SK-N-SH treated with all-trans-retinoic acid at 6 μM for 48 hours (cell line): Measurements from ENCODE around the gene SPSB2.
A peak's percentile ranks its signal among the peaks of the same experiment; 100 is the strongest.

ENCODE experiments used
- ATAC-seq: fragments of 200-7000 bp; cut with Tn5 transposase; 3 replicates; pipeline ENCODE4 v1.9.1; 2020; ENCODE audit warnings: mild to moderate bottlenecking, moderate library complexity
- ARNTL ChIP-seq: fragments of 450-650 bp; formaldehyde crosslinking; IDR thresholded peaks from 2 replicates; pipeline ENCODE4 v1.5.0; 2020; ENCODE audit warnings: low read depth, mild to moderate bottlenecking, moderate library complexity, borderline replicate concordance
- BACH2 ChIP-seq: fragments of 250-450 bp; sonication (Bioruptor Pico); IDR thresholded peaks from 2 replicates; pipeline ENCODE4 v1.9.0; 2021; ENCODE audit warnings: mild to moderate bottlenecking, borderline replicate concordance
- CSDC2 ChIP-seq: fragments of 250-450 bp; sonication (Bioruptor Pico); IDR thresholded peaks from 2 replicates; pipeline ENCODE4 v1.5.0; 2020; ENCODE audit warnings: mild to moderate bottlenecking, moderate library complexity
- ESRRG ChIP-seq: fragments of 250-450 bp; sonication (Bioruptor Pico); IDR thresholded peaks from 2 replicates; pipeline ENCODE4 v1.6.1; 2021; ENCODE audit warnings: mild to moderate bottlenecking
- GLIS3 ChIP-seq: fragments of 250-450 bp; sonication (Bioruptor Pico); IDR thresholded peaks from 2 replicates; pipeline ENCODE4 v1.5.0; 2020; ENCODE audit warnings: mild to moderate bottlenecking, moderate library complexity
- OSR1 ChIP-seq: fragments of 250-450 bp; sonication (Bioruptor Pico); IDR thresholded peaks from 2 replicates; pipeline ENCODE4 v1.8.0; 2022; ENCODE audit warnings: moderate library complexity, mild to moderate bottlenecking, inconsistent platforms
- PPARA ChIP-seq: fragments of 250-450 bp; sonication (Bioruptor Pico); IDR thresholded peaks from 2 replicates; pipeline ENCODE4 v1.5.0; 2020; ENCODE audit warnings: mild to moderate bottlenecking, borderline replicate concordance
- RARB ChIP-seq: fragments of 250-450 bp; sonication (Bioruptor Pico); IDR thresholded peaks from 2 replicates; pipeline ENCODE4 v1.8.0; 2021; ENCODE audit warnings: mild to moderate bottlenecking, moderate library complexity
- SNAI2 ChIP-seq: fragments of 250-450 bp; sonication (Bioruptor Pico); IDR thresholded peaks from 2 replicates; pipeline ENCODE4 v1.5.0; 2020; ENCODE audit warnings: mild to moderate bottlenecking, moderate library complexity
- TCF4 ChIP-seq: fragments of 250-450 bp; sonication (Bioruptor Pico); IDR thresholded peaks from 2 replicates; pipeline ENCODE4 v1.8.0; 2021; ENCODE audit warnings: mild to moderate bottlenecking, moderate library complexity, borderline replicate concordance
- TOX ChIP-seq: fragments of 250-450 bp; sonication (Bioruptor Pico); IDR thresholded peaks from 2 replicates; pipeline ENCODE4 v1.8.0; 2021; ENCODE audit warnings: mild to moderate bottlenecking, moderate library complexity, borderline replicate concordance
- ZC3H10 ChIP-seq: fragments of 250-450 bp; sonication (Bioruptor Pico); IDR thresholded peaks from 2 replicates; pipeline ENCODE4 v1.5.1; 2021; ENCODE audit warnings: mild to moderate bottlenecking, moderate library complexity
- ZFP3 ChIP-seq: fragments of 250-450 bp; sonication (Bioruptor Pico); IDR thresholded peaks from 2 replicates; pipeline ENCODE4 v1.5.0; 2020; ENCODE audit warnings: mild to moderate bottlenecking, moderate library complexity
- ZFP30 ChIP-seq: fragments of 450-650 bp; formaldehyde crosslinking; IDR thresholded peaks from 2 replicates; pipeline ENCODE4 v1.5.0; 2022; ENCODE audit warnings: mild to moderate bottlenecking, moderate library complexity
- ZNF565 ChIP-seq: fragments of 450-650 bp; formaldehyde crosslinking; conservative IDR thresholded peaks from 2 replicates; pipeline ENCODE4 v1.5.0; 2020; ENCODE audit warnings: low read depth, mild to moderate bottlenecking, moderate library complexity
- ZNF70 ChIP-seq: fragments of 450-650 bp; formaldehyde crosslinking; IDR thresholded peaks from 2 replicates; pipeline ENCODE4 v1.5.0; 2020; ENCODE audit warnings: mild to moderate bottlenecking, moderate library complexity
- ZNF8 ChIP-seq: fragments of 450-650 bp; formaldehyde crosslinking; IDR thresholded peaks from 2 replicates; pipeline ENCODE4 v1.5.0; 2020; ENCODE audit warnings: mild to moderate bottlenecking, moderate library complexity
- TF ChIP-seq, protein P1 (sequence below): fragments of 250-450 bp; sonication (Bioruptor Pico); IDR thresholded peaks from 2 replicates; pipeline ENCODE4 v1.8.0; 2020; ENCODE audit warnings: mild to moderate bottlenecking, moderate library complexity, borderline replicate concordance
- TF ChIP-seq, protein P2 (sequence below): fragments of 250-450 bp; sonication (Bioruptor Pico); IDR thresholded peaks from 2 replicates; pipeline ENCODE4 v1.5.1; 2020; ENCODE audit warnings: low read depth, mild to moderate bottlenecking, moderate library complexity
- TF ChIP-seq, protein P3 (sequence below): fragments of 250-450 bp; sonication (Bioruptor Pico); IDR thresholded peaks from 2 replicates; pipeline ENCODE4 v1.8.0; 2021; ENCODE audit warnings: low read depth, mild to moderate bottlenecking, moderate library complexity, borderline replicate concordance

SPSB2 gene, protein sequence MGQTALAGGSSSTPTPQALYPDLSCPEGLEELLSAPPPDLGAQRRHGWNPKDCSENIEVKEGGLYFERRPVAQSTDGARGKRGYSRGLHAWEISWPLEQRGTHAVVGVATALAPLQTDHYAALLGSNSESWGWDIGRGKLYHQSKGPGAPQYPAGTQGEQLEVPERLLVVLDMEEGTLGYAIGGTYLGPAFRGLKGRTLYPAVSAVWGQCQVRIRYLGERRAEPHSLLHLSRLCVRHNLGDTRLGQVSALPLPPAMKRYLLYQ

DNA sequence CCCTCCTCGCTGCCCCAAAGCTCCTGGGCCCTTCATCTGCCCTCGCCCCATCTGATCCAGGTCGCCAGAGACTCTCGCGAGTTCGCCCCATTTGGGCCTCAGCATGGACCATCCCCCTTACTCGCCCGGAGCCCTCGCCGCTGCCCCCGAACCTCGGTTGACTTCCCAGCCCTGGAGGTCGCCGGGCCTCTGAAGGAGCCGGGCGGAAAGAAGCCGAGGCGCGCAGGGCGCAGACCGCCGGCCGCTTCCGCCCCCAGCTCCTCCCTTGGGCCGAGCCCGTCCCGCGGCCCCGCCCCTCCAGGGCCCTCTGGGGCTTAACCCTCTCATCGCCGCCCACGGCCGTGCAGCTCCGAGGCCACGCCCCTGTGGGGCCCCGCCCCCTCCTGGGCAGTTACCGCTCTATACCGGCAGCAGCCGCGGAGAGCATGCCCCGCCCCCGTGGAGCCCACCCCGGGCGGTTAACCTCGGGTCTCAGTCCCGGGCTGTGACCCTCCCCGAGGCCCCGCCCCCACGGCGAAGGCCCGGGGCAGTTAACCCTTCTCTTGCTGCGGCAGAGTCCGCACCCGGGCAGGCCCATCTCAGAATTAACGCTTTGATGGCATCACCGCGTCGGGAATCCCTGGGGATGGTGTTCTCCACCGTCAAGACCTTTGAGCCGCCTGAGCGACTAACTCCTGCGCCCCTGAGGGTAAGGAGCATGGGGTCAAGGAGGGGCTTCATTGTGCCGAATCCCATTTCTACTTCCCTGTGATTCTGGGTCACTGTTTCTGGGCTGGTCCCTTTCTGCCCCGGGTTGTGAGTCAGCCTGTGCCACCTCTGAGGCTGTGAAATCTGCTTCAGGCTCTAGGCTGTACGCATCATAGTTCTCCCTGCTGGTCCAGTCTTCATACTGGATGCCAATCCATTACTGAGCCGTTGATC, at the start of gene SPSB2:
SPSB2 (minus strand) TSS at position 210 of the 921 bp plus-strand sequence. CDS start 402 bp downstream, outside the sequence.
- ATAC-seq = peak; percentile 86
- TF ChIP-seq CSDC2 (CRISPR knock-in tag) = no peak
- no peak for TF ChIP-seq ZNF70 (CRISPR knock-in tag)
- no peak for TF ChIP-seq RARB
- TF ChIP-seq, protein P1, sequence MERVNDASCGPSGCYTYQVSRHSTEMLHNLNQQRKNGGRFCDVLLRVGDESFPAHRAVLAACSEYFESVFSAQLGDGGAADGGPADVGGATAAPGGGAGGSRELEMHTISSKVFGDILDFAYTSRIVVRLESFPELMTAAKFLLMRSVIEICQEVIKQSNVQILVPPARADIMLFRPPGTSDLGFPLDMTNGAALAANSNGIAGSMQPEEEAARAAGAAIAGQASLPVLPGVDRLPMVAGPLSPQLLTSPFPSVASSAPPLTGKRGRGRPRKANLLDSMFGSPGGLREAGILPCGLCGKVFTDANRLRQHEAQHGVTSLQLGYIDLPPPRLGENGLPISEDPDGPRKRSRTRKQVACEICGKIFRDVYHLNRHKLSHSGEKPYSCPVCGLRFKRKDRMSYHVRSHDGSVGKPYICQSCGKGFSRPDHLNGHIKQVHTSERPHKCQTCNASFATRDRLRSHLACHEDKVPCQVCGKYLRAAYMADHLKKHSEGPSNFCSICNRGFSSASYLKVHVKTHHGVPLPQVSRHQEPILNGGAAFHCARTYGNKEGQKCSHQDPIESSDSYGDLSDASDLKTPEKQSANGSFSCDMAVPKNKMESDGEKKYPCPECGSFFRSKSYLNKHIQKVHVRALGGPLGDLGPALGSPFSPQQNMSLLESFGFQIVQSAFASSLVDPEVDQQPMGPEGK (CRISPR knock-in tag) = no peak
- no peak for TF ChIP-seq TCF4 (CRISPR knock-in tag)
- no peak for TF ChIP-seq ZNF565 (CRISPR knock-in tag)
- no peak for TF ChIP-seq ZNF8
- TF ChIP-seq, all 23 proteins: peak for 0

DNA sequence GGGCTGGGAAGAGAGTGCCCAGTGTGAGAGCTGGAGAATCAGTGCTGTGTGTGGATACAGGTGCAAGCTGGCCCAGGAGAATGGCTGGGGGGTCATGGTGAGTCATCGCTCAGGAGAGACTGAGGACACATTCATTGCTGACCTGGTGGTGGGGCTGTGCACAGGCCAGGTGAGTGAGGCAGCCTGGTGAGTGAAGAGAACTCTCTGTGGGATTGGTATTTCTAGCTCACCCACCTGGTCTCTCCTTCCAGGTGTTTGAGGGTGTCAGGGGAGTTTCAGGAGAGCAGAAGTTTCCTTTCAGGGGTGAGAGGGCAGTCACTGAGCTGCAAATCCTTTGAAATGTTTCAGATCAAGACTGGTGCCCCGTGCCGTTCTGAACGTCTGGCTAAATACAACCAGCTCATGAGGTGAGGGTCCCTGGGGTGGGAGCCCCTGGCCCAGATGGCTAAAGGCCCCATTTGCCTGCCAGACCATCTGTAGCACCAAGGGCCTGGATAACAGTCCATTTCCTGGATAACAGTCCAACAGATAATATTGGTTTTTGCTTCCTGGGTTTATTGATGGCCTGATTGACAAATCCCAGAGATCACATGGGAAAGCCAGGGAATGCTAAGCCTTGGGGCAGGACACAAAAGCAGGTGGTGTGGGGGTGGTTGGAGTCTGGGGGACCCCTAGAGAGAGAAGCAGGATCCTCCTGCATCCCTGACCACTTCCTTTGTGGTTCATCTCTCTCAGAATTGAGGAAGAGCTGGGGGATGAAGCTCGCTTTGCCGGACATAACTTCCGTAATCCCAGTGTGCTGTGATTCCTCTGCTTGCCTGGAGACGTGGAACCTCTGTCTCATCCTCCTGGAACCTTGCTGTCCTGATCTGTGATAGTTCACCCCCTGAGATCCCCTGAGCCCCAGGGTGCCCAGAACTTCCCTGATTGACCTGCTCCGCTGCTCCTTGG, 49.2 kb upstream of the SPSB2 start:
- TF ChIP-seq RARB (no peak), CSDC2 (CRISPR knock-in tag) (no peak), GLIS3 (CRISPR knock-in tag) (no peak), ARNTL (no peak), TCF4 (CRISPR knock-in tag) (no peak), OSR1 (no peak), PPARA (no peak), ESRRG (CRISPR knock-in tag) (no peak), ZNF8 (no peak), ZNF565 (CRISPR knock-in tag) (no peak), ZC3H10 (CRISPR knock-in tag) (no peak), SNAI2 (CRISPR knock-in tag) (no peak), ZFP30 (CRISPR knock-in tag) (no peak), ZFP3 (no peak)
- TF ChIP-seq, protein P2, sequence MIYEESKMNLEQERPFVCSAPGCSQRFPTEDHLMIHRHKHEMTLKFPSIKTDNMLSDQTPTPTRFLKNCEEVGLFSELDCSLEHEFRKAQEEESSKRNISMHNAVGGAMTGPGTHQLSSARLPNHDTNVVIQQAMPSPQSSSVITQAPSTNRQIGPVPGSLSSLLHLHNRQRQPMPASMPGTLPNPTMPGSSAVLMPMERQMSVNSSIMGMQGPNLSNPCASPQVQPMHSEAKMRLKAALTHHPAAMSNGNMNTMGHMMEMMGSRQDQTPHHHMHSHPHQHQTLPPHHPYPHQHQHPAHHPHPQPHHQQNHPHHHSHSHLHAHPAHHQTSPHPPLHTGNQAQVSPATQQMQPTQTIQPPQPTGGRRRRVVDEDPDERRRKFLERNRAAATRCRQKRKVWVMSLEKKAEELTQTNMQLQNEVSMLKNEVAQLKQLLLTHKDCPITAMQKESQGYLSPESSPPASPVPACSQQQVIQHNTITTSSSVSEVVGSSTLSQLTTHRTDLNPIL (CRISPR knock-in tag) = no peak
- TF ChIP-seq, protein P1 (CRISPR knock-in tag) = no peak
- ATAC-seq = no peak

DNA sequence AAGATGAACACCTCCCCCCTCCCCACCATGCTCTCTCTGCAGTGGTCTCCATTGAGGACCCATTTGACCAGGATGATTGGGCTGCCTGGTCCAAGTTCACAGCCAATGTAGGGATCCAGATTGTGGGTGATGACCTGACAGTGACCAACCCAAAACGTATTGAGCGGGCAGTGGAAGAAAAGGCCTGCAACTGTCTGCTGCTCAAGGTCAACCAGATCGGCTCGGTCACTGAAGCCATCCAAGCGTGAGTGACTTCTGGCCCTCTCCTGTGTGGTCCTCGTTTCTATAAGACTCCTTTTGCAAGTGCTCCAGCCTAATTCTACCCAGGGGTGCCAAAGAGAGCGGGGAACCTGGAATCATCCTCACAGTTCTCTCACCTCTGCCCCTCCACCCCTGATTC, 48.4 kb upstream of the SPSB2 start:
- ATAC-seq = no peak
- no peak for TF ChIP-seq ZFP30 (CRISPR knock-in tag)
- TF ChIP-seq RARB = no peak
- TF ChIP-seq ESRRG (CRISPR knock-in tag) = no peak
- TF ChIP-seq CSDC2 (CRISPR knock-in tag) = no peak
- TF ChIP-seq, protein P3, sequence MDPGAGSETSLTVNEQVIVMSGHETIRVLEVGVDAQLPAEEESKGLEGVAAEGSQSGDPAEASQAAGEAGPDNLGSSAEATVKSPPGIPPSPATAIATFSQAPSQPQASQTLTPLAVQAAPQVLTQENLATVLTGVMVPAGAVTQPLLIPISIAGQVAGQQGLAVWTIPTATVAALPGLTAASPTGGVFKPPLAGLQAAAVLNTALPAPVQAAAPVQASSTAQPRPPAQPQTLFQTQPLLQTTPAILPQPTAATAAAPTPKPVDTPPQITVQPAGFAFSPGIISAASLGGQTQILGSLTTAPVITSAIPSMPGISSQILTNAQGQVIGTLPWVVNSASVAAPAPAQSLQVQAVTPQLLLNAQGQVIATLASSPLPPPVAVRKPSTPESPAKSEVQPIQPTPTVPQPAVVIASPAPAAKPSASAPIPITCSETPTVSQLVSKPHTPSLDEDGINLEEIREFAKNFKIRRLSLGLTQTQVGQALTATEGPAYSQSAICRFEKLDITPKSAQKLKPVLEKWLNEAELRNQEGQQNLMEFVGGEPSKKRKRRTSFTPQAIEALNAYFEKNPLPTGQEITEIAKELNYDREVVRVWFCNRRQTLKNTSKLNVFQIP (CRISPR knock-in tag) = no peak
- TF ChIP-seq PPARA = no peak
- no peak for TF ChIP-seq TOX (CRISPR knock-in tag)
- no peak for TF ChIP-seq ZNF565 (CRISPR knock-in tag)
- TF ChIP-seq TCF4 (CRISPR knock-in tag) = no peak
- TF ChIP-seq BACH2 (CRISPR knock-in tag) = no peak
